Mesenchymal stem cell (in vitro differentiated cells and primary cell): ENCODE data around the gene NLRP9.

Source experiments
- DNase-seq: peaks from one replicate; pipeline ENCODE4 v3.0.0-alpha.2; 2013
- H2AFZ ChIP-seq: one replicate; pipeline ENCODE4 v1.6.1; 2013; ENCODE audit warnings: low read depth, mild to moderate bottlenecking, control low read depth, inconsistent platforms, low read length, moderate library complexity
- H2AK5ac ChIP-seq: 2 replicates; pipeline ENCODE4 v1.6.1; 2013; ENCODE audit warnings: low read length, moderate library complexity, mild to moderate bottlenecking, inconsistent platforms; ENCODE audit not compliant: severe bottlenecking
- H2BK120ac ChIP-seq: one replicate; pipeline ENCODE4 v1.6.1; 2013; ENCODE audit warnings: low read depth, mild to moderate bottlenecking, inconsistent platforms, low read length, moderate library complexity
- H2BK12ac ChIP-seq, 2 experiments: one replicate each; pipeline ENCODE4 v1.6.1; 2013; ENCODE audit warnings: inconsistent platforms in 2 of 2, low read length in 2 of 2, mild to moderate bottlenecking in 2 of 2, moderate library complexity in 2 of 2, control low read depth in 1 of 2
- H2BK15ac ChIP-seq: one replicate; pipeline ENCODE4 v1.6.1; 2013; ENCODE audit warnings: mild to moderate bottlenecking, low read depth, inconsistent platforms; ENCODE audit not compliant: poor library complexity, severe bottlenecking
- H2BK5ac ChIP-seq: 2 replicates; pipeline ENCODE4 v1.6.1; 2013; ENCODE audit warnings: low read depth, mild to moderate bottlenecking, low read length, control low read depth, inconsistent platforms; ENCODE audit not compliant: poor library complexity, severe bottlenecking
- H3K14ac ChIP-seq, 2 experiments: one replicate each; pipeline ENCODE4 v1.6.1; 2013; ENCODE audit warnings: inconsistent platforms in 2 of 2, low read length in 2 of 2, control low read depth in 1 of 2, mild to moderate bottlenecking in 1 of 2, moderate library complexity in 1 of 2
- H3K18ac ChIP-seq, 2 experiments: one replicate each; pipeline ENCODE4 v1.6.1; 2013; ENCODE audit warnings: inconsistent platforms in 2 of 2, low read length in 2 of 2, control low read depth in 1 of 2, low read depth in 1 of 2, mild to moderate bottlenecking in 1 of 2
- H3K23ac ChIP-seq, 2 experiments: one replicate each; pipeline ENCODE4 v1.6.1; 2013; ENCODE audit warnings: inconsistent platforms in 2 of 2, low read length in 2 of 2, mild to moderate bottlenecking in 2 of 2, moderate library complexity in 2 of 2, control low read depth in 1 of 2
- H3K27ac ChIP-seq: 2 replicates; pipeline ENCODE4 v1.5.1; 2013; ENCODE audit warnings: mild to moderate bottlenecking, moderate library complexity, low read length, control low read depth, inconsistent platforms; ENCODE audit not compliant: poor library complexity, severe bottlenecking
- H3K27me3 ChIP-seq, 2 experiments: 2 replicates each; pipeline versions ENCODE4 v1.6.1 to v1.7.0; 2013; ENCODE audit warnings: low read length in 2 of 2, mild to moderate bottlenecking in 2 of 2, moderate library complexity in 2 of 2, control low read depth in 1 of 2, inconsistent platforms in 1 of 2; ENCODE audit not compliant: control insufficient read depth in 1 of 2, insufficient read depth in 1 of 2
- H3K36me3 ChIP-seq, 2 experiments: 2 replicates each; pipeline versions ENCODE4 v1.6.1 to v1.7.0; 2013; ENCODE audit warnings: low read length in 2 of 2, control low read depth in 1 of 2, inconsistent platforms in 1 of 2, low read depth in 1 of 2, mild to moderate bottlenecking in 1 of 2; ENCODE audit not compliant: insufficient read depth in 2 of 2, control insufficient read depth in 1 of 2
- H3K4ac ChIP-seq, 2 experiments: one replicate each; pipeline ENCODE4 v1.6.1; 2013; ENCODE audit warnings: inconsistent platforms in 2 of 2, low read length in 2 of 2, mild to moderate bottlenecking in 2 of 2, moderate library complexity in 2 of 2, control low read depth in 1 of 2, low read depth in 1 of 2
- H3K4me1 ChIP-seq: 2 replicates; pipeline ENCODE4 v1.6.1; 2013; ENCODE audit warnings: low read depth, low read length, control low read depth; ENCODE audit not compliant: control insufficient read depth, insufficient read depth
- H3K4me2 ChIP-seq: 2 replicates; pipeline ENCODE4 v1.6.1; 2013; ENCODE audit warnings: low read length, mild to moderate bottlenecking, inconsistent platforms; ENCODE audit not compliant: poor library complexity, severe bottlenecking
- H3K4me3 ChIP-seq, 2 experiments: 2 replicates each; pipeline versions ENCODE4 v1.5.1 to v1.7.0; 2013; ENCODE audit warnings: low read length in 2 of 2, mild to moderate bottlenecking in 2 of 2, control low read depth in 1 of 2, low read depth in 1 of 2; ENCODE audit not compliant: insufficient read depth in 1 of 2
- H3K79me1 ChIP-seq: replicated peaks from 2 replicates; pipeline ENCODE4 v1.6.1; 2013; ENCODE audit warnings: mild to moderate bottlenecking, control low read depth, low read length, inconsistent platforms; ENCODE audit not compliant: poor library complexity, severe bottlenecking
- H3K9ac ChIP-seq: 2 replicates; pipeline ENCODE4 v1.7.0; 2013; ENCODE audit warnings: mild to moderate bottlenecking, low read length, moderate library complexity
- H3K9me3 ChIP-seq: 2 replicates; pipeline ENCODE4 v1.7.0; 2013; ENCODE audit warnings: mild to moderate bottlenecking, low read length; ENCODE audit not compliant: control insufficient read depth
- H4K8ac ChIP-seq: one replicate; pipeline ENCODE4 v1.6.1; 2013; ENCODE audit warnings: inconsistent platforms, mild to moderate bottlenecking, low read length, moderate library complexity
- H4K91ac ChIP-seq: one replicate; pipeline ENCODE4 v1.6.1; 2013; ENCODE audit warnings: mild to moderate bottlenecking, low read length, inconsistent platforms
- WGBS: methylation state at CpG from one replicate; pipeline ENCODE4 v1.1.7; 2013; ENCODE audit warnings: mixed read lengths; 5-methylcytosine and 5-hydroxymethylcytosine counted together

The NLRP9 gene

GRCh38 chr19:55694241-55694655 is 44.0 kb downstream of the NLRP9 start:
- Histone ChIP-seq H3K9ac (no peak overlapping the region), H2AFZ (no peak overlapping the region), H3K18ac (no peak overlapping the region), H2BK5ac (no peak overlapping the region), H4K8ac (no peak overlapping the region), H3K14ac (no peak overlapping the region), H3K9me3 (no peaks in the 10 kb centered on the region), H3K27ac (no peak overlapping the region), H3K4me3 (no peak overlapping the region), H2BK15ac (no peak overlapping the region), H3K4ac (no peak overlapping the region), H2BK120ac (no peak overlapping the region), H3K4me1 (peaks cover 12% of the 10 kb centered on the region), H3K23ac (no peak overlapping the region), H3K36me3 (peaks cover 72 to 96% of the 10 kb centered on the region in 2 experiments), H3K4me2 (no peak overlapping the region), H2BK12ac (no peak overlapping the region), H3K79me1 (peaks cover 66% of the 10 kb centered on the region), H4K91ac (no peak overlapping the region), H3K27me3 (no peaks in the 10 kb centered on the region), H2AK5ac (no peak overlapping the region)
- DNase-seq, result no peak
- 94% methylated on average over 15 of the region's 15 CpGs for WGBS

DNA sequence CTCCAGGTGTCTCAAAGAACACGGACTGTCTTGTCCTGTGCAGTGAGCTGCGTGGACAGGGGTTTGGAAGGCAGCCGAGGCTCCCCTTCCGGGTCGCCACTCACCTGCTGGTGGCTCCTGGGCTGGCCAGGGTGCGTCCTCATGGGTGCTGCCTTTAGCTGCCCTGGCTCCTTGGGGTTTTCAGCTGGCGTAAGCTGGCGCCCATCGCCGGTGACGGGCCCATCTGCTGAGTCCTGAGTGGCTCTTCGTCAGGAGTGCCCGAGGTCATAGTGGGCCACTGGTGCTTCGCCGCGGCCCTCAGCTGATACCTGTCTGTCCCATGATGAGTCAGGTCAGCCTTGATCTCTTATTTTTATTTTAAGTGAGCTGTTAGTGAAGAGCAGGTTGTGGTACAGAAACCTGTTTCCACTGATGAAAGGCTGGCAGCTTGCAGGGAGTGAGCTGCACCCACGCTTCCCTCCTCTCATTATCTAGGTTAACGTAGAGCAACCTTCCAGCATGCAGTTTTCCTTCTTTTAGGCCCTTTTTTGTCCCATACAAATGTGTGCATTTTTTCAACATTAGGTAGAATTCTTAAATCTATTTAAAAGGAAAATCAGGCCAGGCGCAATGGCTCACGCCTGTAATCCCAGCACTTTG is 44.7 kb downstream of the NLRP9 start:
- WGBS, result 97% methylated on average over 18 of the region's 20 CpGs
- Histone ChIP-seq H3K14ac (no peak overlapping the region), H3K23ac (no peak overlapping the region), H4K8ac (no peak overlapping the region), H3K18ac (no peak overlapping the region), H3K27ac (no peak overlapping the region), H2AK5ac (no peak overlapping the region), H3K79me1 (peaks cover 71% of the 10 kb centered on the region), H2BK5ac (no peak overlapping the region), H3K4me1 (peaks cover 15% of the 10 kb centered on the region), H3K4me3 (no peak overlapping the region), H3K9me3 (no peaks in the 10 kb centered on the region), H3K27me3 (no peaks in the 10 kb centered on the region), H4K91ac (no peak overlapping the region), H2AFZ (no peak overlapping the region), H3K36me3 (peaks cover 75 to 98% of the 10 kb centered on the region in 2 experiments), H3K9ac (no peak overlapping the region), H2BK12ac (no peak overlapping the region), H2BK120ac (no peak overlapping the region), H3K4ac (no peak overlapping the region), H2BK15ac (no peak overlapping the region), H3K4me2 (no peak overlapping the region)
- no peak for DNase-seq

DNA sequence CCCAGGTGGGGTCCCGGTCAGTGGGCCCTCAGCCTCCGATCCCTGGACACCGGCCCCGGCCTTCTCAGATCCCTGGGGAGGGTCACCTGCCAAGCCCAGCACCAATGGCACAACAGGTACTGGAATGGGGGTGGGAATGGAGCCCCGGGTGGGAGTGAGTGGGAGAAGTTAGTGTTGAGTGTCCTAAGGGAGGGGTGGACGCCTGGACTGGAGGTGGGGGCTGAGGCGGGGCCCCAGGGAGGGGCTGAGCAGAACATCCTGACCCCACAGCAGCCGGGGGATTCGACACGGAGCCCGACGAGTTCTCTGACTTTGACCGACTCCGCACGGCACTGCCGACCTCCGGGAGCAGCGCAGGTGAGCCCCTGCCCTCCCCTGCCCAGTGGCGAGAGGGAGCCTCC is 45.5 kb downstream of the NLRP9 start:
- Histone ChIP-seq H3K4ac (no peak overlapping the region), H3K4me1 (peaks cover 15% of the 10 kb centered on the region), H3K9me3 (no peaks in the 10 kb centered on the region), H3K18ac (no peak overlapping the region), H3K23ac (no peak overlapping the region), H2BK120ac (no peak overlapping the region), H3K4me2 (no peak overlapping the region), H3K36me3 (peaks cover 73 to 98% of the 10 kb centered on the region in 2 experiments), H2AFZ (no peak overlapping the region), H3K27ac (no peak overlapping the region), H2AK5ac (no peak overlapping the region), H3K14ac (no peak overlapping the region), H2BK5ac (no peak overlapping the region), H3K27me3 (no peaks in the 10 kb centered on the region), H3K4me3 (no peak overlapping the region), H2BK12ac (no peak overlapping the region), H3K79me1 (peaks cover 72% of the 10 kb centered on the region), H3K9ac (no peak overlapping the region), H4K8ac (no peak overlapping the region), H4K91ac (no peak overlapping the region), H2BK15ac (no peak overlapping the region)
- 99% methylated on average over 19 of the region's 19 CpGs for WGBS
- DNase-seq, result no peak

DNA sequence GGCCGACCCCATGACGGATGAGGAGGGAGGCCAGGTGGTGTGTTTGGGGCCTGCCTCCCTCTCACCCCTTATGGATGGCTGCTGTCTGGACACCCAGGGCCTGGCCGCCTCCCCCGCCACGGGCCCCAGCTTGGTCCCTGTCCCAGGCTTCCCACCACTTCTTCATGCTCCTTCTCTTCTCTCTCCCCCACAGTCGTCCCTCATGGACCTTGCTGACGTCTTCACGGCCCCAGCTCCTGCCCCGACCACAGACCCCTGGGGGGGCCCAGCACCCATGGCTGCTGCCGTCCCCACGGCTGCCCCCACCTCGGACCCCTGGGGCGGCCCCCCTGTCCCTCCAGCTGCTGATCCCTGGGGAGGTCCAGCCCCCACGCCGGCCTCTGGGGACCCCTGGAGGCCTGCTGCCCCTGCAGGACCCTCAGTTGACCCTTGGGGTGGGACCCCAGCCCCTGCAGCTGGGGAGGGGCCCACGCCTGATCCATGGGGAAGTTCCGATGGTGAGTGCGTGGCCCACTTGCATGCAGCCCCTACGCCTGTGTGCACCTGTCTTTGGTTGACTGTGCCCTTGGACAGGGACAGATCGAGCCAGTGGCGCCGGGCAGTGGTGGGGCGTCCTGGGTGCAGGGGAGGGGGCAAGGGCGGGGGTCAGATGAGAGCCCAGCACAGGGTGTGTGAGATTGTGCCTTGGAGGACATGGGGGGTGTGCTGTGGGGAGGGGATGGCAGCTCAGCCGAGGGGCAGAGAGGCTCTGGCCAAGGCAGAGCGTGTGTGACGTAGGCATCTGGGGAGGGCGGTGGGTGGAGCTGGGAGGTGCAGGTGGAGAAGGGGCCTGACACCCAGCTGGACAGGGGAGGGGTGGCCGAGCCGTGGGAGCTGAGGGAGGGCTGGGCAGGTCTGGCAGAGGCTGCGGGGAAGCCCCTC is 46.4 kb downstream of the NLRP9 start:
- H2BK5ac ChIP-seq, result no peak overlapping the region
- no peaks in the 10 kb centered on the region for H3K27me3 ChIP-seq
- peaks cover 70 to 100% of the 10 kb centered on the region in 2 experiments for H3K36me3 ChIP-seq
- H4K91ac ChIP-seq, result no peak overlapping the region
- no peak overlapping the region for H3K18ac ChIP-seq
- no peak overlapping the region for H4K8ac ChIP-seq
- no peak overlapping the region for H2BK120ac ChIP-seq
- H3K4me3 ChIP-seq, result no peak overlapping the region
- DNase-seq, result no peak
- H3K27ac ChIP-seq, result no peak overlapping the region
- H3K9me3 ChIP-seq, result no peaks in the 10 kb centered on the region
- H2AFZ ChIP-seq, result no peak overlapping the region
- H2BK12ac ChIP-seq, result no peak overlapping the region
- H3K4me2 ChIP-seq, result no peak overlapping the region
- H3K79me1 ChIP-seq, result peaks cover 74% of the 10 kb centered on the region
- peaks cover 21% of the 10 kb centered on the region for H3K4me1 ChIP-seq
- no peak overlapping the region for H2AK5ac ChIP-seq
- H2BK15ac ChIP-seq, result no peak overlapping the region
- H3K4ac ChIP-seq, result no peak overlapping the region
- H3K23ac ChIP-seq, result no peak overlapping the region
- no peak overlapping the region for H3K9ac ChIP-seq
- no peak overlapping the region for H3K14ac ChIP-seq
- WGBS, result over 99% methylated on average over 29 of the region's 31 CpGs
